Neural cell (in vitro differentiated cells): Measurements from ENCODE around the gene IL24. TPM values are rescaled to one million over a fixed set of nuclear protein-coding genes. Genes with fewer than 3 reads are reported as not detected.

Experiments
- H2AFZ ChIP-seq: fragments of 200-600, 300-800 bp; sonication (generic), shearing (Covaris generic); 2 replicates; pipeline ENCODE4 v1.6.0; 2014; ENCODE audit warnings: low read depth, mild to moderate bottlenecking, antibody characterized with exemption, low read length, moderate library complexity
- H3F3A ChIP-seq: fragments of 200-600 bp; shearing (Covaris generic); 2 replicates; pipeline ENCODE4 v1.6.1; 2016; ENCODE audit warnings: mild to moderate bottlenecking, moderate library complexity, mixed read lengths, antibody characterized with exemption, low read length; ENCODE audit not compliant: insufficient read depth, poor library complexity, severe bottlenecking
- H3K27ac ChIP-seq: fragments of 200-600, 300-800 bp; sonication (generic), shearing (Covaris generic); 2 replicates; pipeline ENCODE4 v1.5.1; 2014; ENCODE audit warnings: mild to moderate bottlenecking, low read length, moderate library complexity
- H3K27me3 ChIP-seq: fragments of 300-800, 200-600 bp; sonication (generic), shearing (Covaris generic); 2 replicates; pipeline ENCODE4 v1.6.0; 2014; ENCODE audit warnings: mild to moderate bottlenecking, low read depth, low read length, moderate library complexity; ENCODE audit not compliant: insufficient read depth
- H3K36me3 ChIP-seq: fragments of 300-800, 200-600 bp; sonication (generic), shearing (Covaris generic); 2 replicates; pipeline ENCODE4 v1.5.1; 2014; ENCODE audit warnings: mild to moderate bottlenecking, antibody characterized with exemption, low read length, moderate library complexity; ENCODE audit not compliant: insufficient read depth
- H3K4me2 ChIP-seq: fragments of 300-800, 200-600 bp; sonication (generic), shearing (Covaris generic); 2 replicates; pipeline ENCODE4 v1.6.0; 2014; ENCODE audit warnings: mild to moderate bottlenecking, low read length
- H3K4me3 ChIP-seq: fragments of 300-800, 200-600 bp; sonication (generic), shearing (Covaris generic); 2 replicates; pipeline ENCODE4 v1.5.1; 2014; ENCODE audit warnings: mild to moderate bottlenecking, low read length, moderate library complexity
- H3K79me2 ChIP-seq: fragments of 200-600 bp; shearing (Covaris generic); replicated peaks from 2 replicates; pipeline ENCODE4 v1.6.0; 2014; ENCODE audit warnings: mild to moderate bottlenecking, low read length, moderate library complexity; ENCODE audit not compliant: insufficient read depth
- H3K9ac ChIP-seq: fragments of 300-800, 200-600 bp; sonication (generic), shearing (Covaris generic); 2 replicates; pipeline ENCODE4 v1.6.1; 2016; ENCODE audit warnings: mild to moderate bottlenecking, low read length, mixed read lengths
- H3K9me2 ChIP-seq: fragments of 200-600 bp; shearing (Covaris generic); 2 replicates; pipeline ENCODE4 v1.6.1; 2016; ENCODE audit warnings: mild to moderate bottlenecking, low read length, mixed read lengths; ENCODE audit not compliant: insufficient read depth
- H3K9me3 ChIP-seq: fragments of 200-600, 300-800 bp; sonication (generic), shearing (Covaris generic); 2 replicates; pipeline ENCODE4 v1.6.1; 2016; ENCODE audit warnings: mild to moderate bottlenecking, mixed run types, low read length, moderate library complexity, mixed read lengths
- H4K20me1 ChIP-seq: fragments of 200-600 bp; shearing (Covaris generic); 2 replicates; pipeline ENCODE4 v1.6.1; 2016; ENCODE audit warnings: mild to moderate bottlenecking, mixed run types; ENCODE audit not compliant: insufficient read depth
- CTCF ChIP-seq: fragments of 450-650 bp; IDR thresholded peaks from 2 replicates; pipeline ENCODE4 v1.5.1; 2014; ENCODE audit warnings: antibody characterized with exemption, mild to moderate bottlenecking, moderate library complexity; ENCODE audit not compliant: poor library complexity, severe bottlenecking
- EP300 ChIP-seq: fragments of 450-650 bp; conservative IDR thresholded peaks from 2 replicates; pipeline ENCODE4 v1.6.1; 2014; ENCODE audit warnings: antibody characterized with exemption, mild to moderate bottlenecking, moderate library complexity; ENCODE audit not compliant: poor library complexity, severe bottlenecking
- EZH2 ChIP-seq: fragments of 200-600, 300-800 bp; shearing (Covaris generic), sonication (generic); IDR thresholded peaks from 2 replicates; pipeline ENCODE4 v1.6.1; 2014; ENCODE audit warnings: antibody characterized with exemption, low read length, borderline replicate concordance, mild to moderate bottlenecking; ENCODE audit not compliant: insufficient read depth, poor library complexity, severe bottlenecking
- MXI1 ChIP-seq: fragments of 450-650 bp; conservative IDR thresholded peaks from 2 replicates; pipeline ENCODE4 v1.6.1; 2014; ENCODE audit warnings: antibody characterized with exemption, mild to moderate bottlenecking; ENCODE audit not compliant: poor library complexity, severe bottlenecking
- POLR2AphosphoS5 ChIP-seq: IDR thresholded peaks from 2 replicates; pipeline ENCODE4 v1.6.1; 2012
- RAD21 ChIP-seq: fragments of 450-650 bp; conservative IDR thresholded peaks from 2 replicates; pipeline ENCODE4 v1.6.1; 2014; ENCODE audit warnings: antibody characterized with exemption, mild to moderate bottlenecking, moderate library complexity
- REST ChIP-seq: IDR thresholded peaks from 2 replicates; pipeline ENCODE4 v1.6.1; 2012; ENCODE audit warnings: borderline replicate concordance
- SMC3 ChIP-seq: fragments of 450-650 bp; conservative IDR thresholded peaks from 2 replicates; pipeline ENCODE4 v1.6.1; 2014; ENCODE audit warnings: antibody characterized with exemption, mild to moderate bottlenecking, moderate library complexity; ENCODE audit not compliant: poor library complexity
- TAF1 ChIP-seq: IDR thresholded peaks from 2 replicates; pipeline ENCODE4 v1.6.1; 2012; ENCODE audit warnings: low read depth
- polyA plus RNA-seq: library from polyadenylated mRNA; depleted of rRNA; stranded (reverse); fragments of >200 nt; gene quantifications from 2 replicates; pipeline ENCODE4 v1.2.3, GENCODE V29; 2014

IL24 gene
- polyA plus RNA-seq, 1 donor from 2014 or later, result not detected

- H3K79me2 ChIP-seq, result no peaks in the 10 kb centered on the region
- no peaks in the 10 kb centered on the region for H3K27me3 ChIP-seq
- no peak for TF ChIP-seq POLR2AphosphoS5
- no peak for TF ChIP-seq TAF1
- TF ChIP-seq SMC3, result no peak
- no peak for TF ChIP-seq MXI1
- no peak for TF ChIP-seq REST
- no peak for TF ChIP-seq CTCF
- no peak for TF ChIP-seq EZH2
- no peak for TF ChIP-seq RAD21
- TF ChIP-seq EP300, result no peak
- no peaks in the 10 kb centered on the region for H3K9me3 ChIP-seq
- H3K4me3 ChIP-seq, result no peak overlapping the region
- H3K27ac ChIP-seq, result no peak overlapping the region
- H3F3A ChIP-seq, result no peaks in the 10 kb centered on the region
- no peaks in the 10 kb centered on the region for H3K36me3 ChIP-seq
- H3K4me2 ChIP-seq, result no peak overlapping the region
- no peak overlapping the region for H3K9ac ChIP-seq
- H4K20me1 ChIP-seq, result no peaks in the 10 kb centered on the region
- no peak overlapping the region for H2AFZ ChIP-seq
- no peaks in the 10 kb centered on the region for H3K9me2 ChIP-seq
Observed at GRCh38 chr1:206953126-206953525, 55.9 kb downstream of the IL24 start.

- Histone ChIP-seq H2AFZ (no peak overlapping the region), H4K20me1 (no peaks in the 10 kb centered on the region), H3K9ac (no peak overlapping the region), H3K4me2 (no peak overlapping the region), H3K9me2 (no peaks in the 10 kb centered on the region), H3K27ac (no peak overlapping the region), H3K27me3 (no peaks in the 10 kb centered on the region), H3F3A (no peaks in the 10 kb centered on the region), H3K79me2 (no peaks in the 10 kb centered on the region), H3K36me3 (no peaks in the 10 kb centered on the region), H3K4me3 (no peak overlapping the region), H3K9me3 (no peaks in the 10 kb centered on the region)
- TF ChIP-seq SMC3 (no peak), EP300 (no peak), RAD21 (no peak), EZH2 (no peak), REST (no peak), CTCF (no peak), TAF1 (no peak), POLR2AphosphoS5 (no peak), MXI1 (no peak)
Observed at GRCh38 chr1:206953626-206954025, 56.4 kb downstream of the IL24 start.
